Keratinocyte (primary cell): Measurements from ENCODE around the gene CALML5. TPM values are rescaled to one million over a fixed set of nuclear protein-coding genes. Genes with fewer than 3 reads are reported as not detected.

Experiments used
- DNase-seq: peaks from one replicate; pipeline ENCODE4 v3.0.0-alpha.2; 2011; ENCODE audit warnings: low read depth, missing footprints, low spot score
- FAIRE-seq: peaks from 2 replicates; lab custom pipeline; 2011; peaks lifted over from hg19 to GRCh38; lab: Jason Lieb, UNC
- H2AFZ ChIP-seq: 2 replicates; pipeline ENCODE4 v1.6.0; 2012; ENCODE audit warnings: low read length, control low read depth, inconsistent platforms; ENCODE audit not compliant: control insufficient read depth
- H3K27ac ChIP-seq: 2 replicates; pipeline ENCODE4 v1.5.1; 2011; ENCODE audit warnings: low read length; ENCODE audit not compliant: control insufficient read depth, insufficient read depth
- H3K27me3 ChIP-seq: 3 replicates; pipeline ENCODE4 v1.6.0; 2011; ENCODE audit warnings: low read length; ENCODE audit not compliant: control insufficient read depth, insufficient read depth; ENCODE audit errors: extremely low read depth
- H3K36me3 ChIP-seq, 2 experiments: 2 replicates in 1 of 2; 3 replicates in 1 of 2; pipeline ENCODE4 v1.5.1; 2011; ENCODE audit warnings: low read length in 2 of 2, mild to moderate bottlenecking in 1 of 2; ENCODE audit not compliant: control insufficient read depth in 2 of 2, insufficient read depth in 2 of 2; ENCODE audit errors: extremely low read depth in 1 of 2
- H3K4me1 ChIP-seq: 3 replicates; pipeline ENCODE4 v1.5.1; 2011; ENCODE audit warnings: low read length; ENCODE audit not compliant: control insufficient read depth, insufficient read depth; ENCODE audit errors: extremely low read depth
- H3K4me2 ChIP-seq: 3 replicates; pipeline ENCODE4 v1.6.0; 2011; ENCODE audit warnings: low read depth, low read length; ENCODE audit not compliant: control insufficient read depth, insufficient read depth; ENCODE audit errors: extremely low read depth
- H3K4me3 ChIP-seq, 3 experiments: fragments of 200-600 bp in 1 of 3; sonication (generic) in 1 of 3; 2 replicates in 2 of 3; 3 replicates in 1 of 3; pipeline ENCODE4 v1.5.1; 2011 to 2016; ENCODE audit warnings: low read length in 3 of 3, mild to moderate bottlenecking in 3 of 3, control low read depth in 2 of 3, inconsistent platforms in 1 of 3, low read depth in 1 of 3, mixed read lengths in 1 of 3, mixed run types in 1 of 3, moderate library complexity in 1 of 3; ENCODE audit not compliant: control insufficient read depth in 2 of 3, insufficient read depth in 2 of 3; ENCODE audit errors: extremely low read depth in 1 of 3
- H3K79me2 ChIP-seq: 2 replicates; pipeline ENCODE4 v1.6.0; 2012; ENCODE audit warnings: low read length; ENCODE audit not compliant: control insufficient read depth, insufficient read depth
- H3K9ac ChIP-seq: 3 replicates; pipeline ENCODE4 v1.6.0; 2011; ENCODE audit warnings: low read length; ENCODE audit not compliant: control insufficient read depth, insufficient read depth; ENCODE audit errors: extremely low read depth
- H3K9me1 ChIP-seq: 3 replicates; pipeline ENCODE4 v1.6.0; 2011; ENCODE audit warnings: low read length; ENCODE audit not compliant: control insufficient read depth, insufficient read depth; ENCODE audit errors: extremely low read depth
- H3K9me3 ChIP-seq: 2 replicates; pipeline ENCODE4 v1.5.1; 2012; ENCODE audit warnings: low read depth, low read length; ENCODE audit not compliant: control insufficient read depth
- H4K20me1 ChIP-seq: 3 replicates; pipeline ENCODE4 v1.6.0; 2011; ENCODE audit warnings: low read length; ENCODE audit not compliant: control insufficient read depth, insufficient read depth; ENCODE audit errors: extremely low read depth
- EZH2 ChIP-seq: IDR thresholded peaks from one replicate; pipeline ENCODE4 v1.6.1; 2012; ENCODE audit warnings: inconsistent platforms, mild to moderate bottlenecking, low read length, moderate library complexity
- dilution Hi-C: fragments of 300-500 bp; cut with MboI; formaldehyde crosslinking; loops from one replicate; pipeline ENCODE4 v1.7.0; 2020; ENCODE audit warnings: low sequenced_read_pairs; ENCODE audit not compliant: extremely low pct_ligation_motif_present
- polyA plus RNA-seq, 5 experiments: library from polyadenylated mRNA; depleted of rRNA in 3 of 5; stranded (reverse) in 3 of 5; stranded (forward) in 1 of 5; unstranded in 1 of 5; fragments of >200 nt; gene quantifications; 1 replicate in 1 of 5; 2 replicates in 3 of 5; 3 replicates in 1 of 5; pipeline versions ENCODE4 v1.2.1 to v1.2.3, GENCODE V29; 2011 to 2012; ENCODE audit warnings: missing spikeins in 2 of 5, low read depth in 1 of 5, low replicate concordance in 1 of 5
- TF ChIP-seq, protein P1 (sequence below), 3 experiments: IDR thresholded peaks in 1 of 3; conservative IDR thresholded peaks in 1 of 3; optimal IDR thresholded peaks in 1 of 3; 2 replicates in 2 of 3; 3 replicates in 1 of 3; pipeline versions ENCODE3 to v1.5.1; 2011; ENCODE audit warnings: low read length in 3 of 3, mild to moderate bottlenecking in 3 of 3, moderate library complexity in 2 of 3, control low read depth in 1 of 3, inconsistent platforms in 1 of 3; ENCODE audit not compliant: insufficient read depth in 2 of 3; ENCODE audit errors: extremely low read depth in 1 of 3

CALML5 gene
- polyA plus RNA-seq, 1 donor (not counting 4 experiments of a cell fraction or from before 2014, with no cell fraction given) = 5.7 TPM

DNA sequence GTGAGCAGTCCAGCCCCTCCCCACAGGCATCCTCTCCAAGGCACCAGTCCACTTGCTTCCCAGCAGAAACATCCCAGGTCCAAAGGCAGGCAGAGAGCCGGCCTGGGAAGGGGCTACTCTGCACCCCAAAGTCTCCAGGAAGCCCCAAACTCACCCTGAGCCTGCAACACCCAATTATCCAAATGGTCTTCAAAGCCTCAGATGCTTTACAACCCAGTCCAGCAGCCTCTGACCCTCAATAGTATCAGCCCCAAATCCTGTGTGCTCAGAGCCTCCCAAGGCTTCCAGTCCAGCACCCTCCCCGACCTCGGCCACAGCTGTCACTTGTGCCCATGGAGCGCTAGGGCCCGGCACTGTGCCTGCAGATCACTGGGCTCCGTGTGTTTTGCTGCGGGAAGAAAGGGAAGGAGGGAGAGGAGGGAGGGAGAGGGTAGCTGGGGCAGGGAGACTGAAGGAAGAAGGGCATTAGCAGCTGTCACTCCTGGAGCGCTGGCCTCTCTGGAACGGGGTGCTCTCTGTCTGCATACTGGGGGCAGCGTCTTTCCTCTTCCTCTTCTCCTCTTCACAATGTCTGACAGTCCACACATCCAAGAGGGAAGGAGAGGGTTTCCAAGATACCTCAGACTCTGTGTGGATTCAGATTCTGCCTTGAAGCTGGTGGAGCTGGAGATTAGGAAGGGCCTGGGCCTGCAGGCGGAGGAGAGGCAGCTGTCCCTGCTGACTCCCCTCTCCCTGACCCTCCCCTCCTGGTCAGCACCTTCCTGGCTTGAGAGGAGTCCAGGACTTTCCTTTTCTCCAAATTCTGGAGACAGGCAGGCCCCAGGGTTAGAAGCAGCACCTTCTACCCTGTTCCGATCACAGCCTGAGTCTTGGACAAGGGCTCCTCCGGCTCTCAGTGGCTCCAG lies 13.2 kb downstream of the CALML5 start:
- DNase-seq (no peak), FAIRE-seq (no peak)
- Histone ChIP-seq H3K9ac (no peak overlapping the region), H4K20me1 (no peaks in the 10 kb centered on the region), H3K4me3 (no peak overlapping the region), H2AFZ (no peak overlapping the region), H3K9me1 (no peaks in the 10 kb centered on the region), H3K79me2 (no peaks in the 10 kb centered on the region), H3K27me3 (no peaks in the 10 kb centered on the region), H3K9me3 (peaks cover 8% of the 10 kb centered on the region), H3K27ac (no peak overlapping the region), H3K4me1 (peaks cover 27% of the 10 kb centered on the region), H3K4me2 (no peak overlapping the region), H3K36me3 (no peaks in the 10 kb centered on the region)
- dilution Hi-C loops = no loop called here
- TF ChIP-seq EZH2 = no peak
- TF ChIP-seq, protein P1, sequence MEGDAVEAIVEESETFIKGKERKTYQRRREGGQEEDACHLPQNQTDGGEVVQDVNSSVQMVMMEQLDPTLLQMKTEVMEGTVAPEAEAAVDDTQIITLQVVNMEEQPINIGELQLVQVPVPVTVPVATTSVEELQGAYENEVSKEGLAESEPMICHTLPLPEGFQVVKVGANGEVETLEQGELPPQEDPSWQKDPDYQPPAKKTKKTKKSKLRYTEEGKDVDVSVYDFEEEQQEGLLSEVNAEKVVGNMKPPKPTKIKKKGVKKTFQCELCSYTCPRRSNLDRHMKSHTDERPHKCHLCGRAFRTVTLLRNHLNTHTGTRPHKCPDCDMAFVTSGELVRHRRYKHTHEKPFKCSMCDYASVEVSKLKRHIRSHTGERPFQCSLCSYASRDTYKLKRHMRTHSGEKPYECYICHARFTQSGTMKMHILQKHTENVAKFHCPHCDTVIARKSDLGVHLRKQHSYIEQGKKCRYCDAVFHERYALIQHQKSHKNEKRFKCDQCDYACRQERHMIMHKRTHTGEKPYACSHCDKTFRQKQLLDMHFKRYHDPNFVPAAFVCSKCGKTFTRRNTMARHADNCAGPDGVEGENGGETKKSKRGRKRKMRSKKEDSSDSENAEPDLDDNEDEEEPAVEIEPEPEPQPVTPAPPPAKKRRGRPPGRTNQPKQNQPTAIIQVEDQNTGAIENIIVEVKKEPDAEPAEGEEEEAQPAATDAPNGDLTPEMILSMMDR (optimal IDR thresholded peaks at IDR 0.05 in 1 of 3, IDR thresholded peaks at IDR 0.05 in 1 of 3, conservative IDR thresholded peaks at IDR 0.05 in 1 of 3; ENCODE audit: extremely low read depth in 1 of 3, insufficient read depth in 2 of 3, low read length in 3 of 3) = no peak

DNA sequence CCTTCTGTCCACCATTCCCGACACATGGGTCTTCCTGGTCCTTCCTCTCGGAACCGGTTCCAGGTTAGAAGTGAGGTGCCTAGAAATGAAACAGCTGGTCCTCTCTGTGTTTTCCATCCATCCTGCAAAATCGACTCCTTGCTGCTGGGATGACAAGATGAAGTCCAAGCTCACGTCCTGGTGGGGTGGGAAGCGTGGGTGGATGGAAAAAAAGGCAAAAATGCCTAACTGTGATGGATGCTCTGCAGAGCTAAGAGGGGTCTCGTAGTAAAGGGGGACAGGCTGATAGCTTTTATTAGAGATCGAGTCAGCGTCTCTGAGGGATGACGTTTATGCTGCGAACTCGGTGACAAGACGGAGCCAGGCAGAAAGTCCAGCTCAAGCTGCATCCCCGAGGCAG lies 14.1 kb downstream of the CALML5 start:
- H4K20me1 ChIP-seq = no peaks in the 10 kb centered on the region
- no peak overlapping the region for H3K4me2 ChIP-seq
- peaks cover 10% of the 10 kb centered on the region for H3K9me3 ChIP-seq
- no peak overlapping the region for H3K4me3 ChIP-seq
- TF ChIP-seq, protein P1 (optimal IDR thresholded peaks at IDR 0.05 in 1 of 3, IDR thresholded peaks at IDR 0.05 in 1 of 3, conservative IDR thresholded peaks at IDR 0.05 in 1 of 3; ENCODE audit: extremely low read depth in 1 of 3, insufficient read depth in 2 of 3, low read length in 3 of 3) = no peak
- no peak for TF ChIP-seq EZH2
- no peaks in the 10 kb centered on the region for H3K27me3 ChIP-seq
- peaks cover 27% of the 10 kb centered on the region for H3K4me1 ChIP-seq
- no peaks in the 10 kb centered on the region for H3K79me2 ChIP-seq
- FAIRE-seq = no peak
- DNase-seq = no peak
- H2AFZ ChIP-seq = no peak overlapping the region
- H3K9me1 ChIP-seq = no peaks in the 10 kb centered on the region
- dilution Hi-C loops = no loop called here
- H3K27ac ChIP-seq = no peak overlapping the region
- H3K9ac ChIP-seq = no peak overlapping the region
- no peaks in the 10 kb centered on the region for H3K36me3 ChIP-seq
